CD14-positive monocyte (primary cell): ENCODE data around the gene CST9L. TPM values are rescaled to one million over a fixed set of nuclear protein-coding genes. Genes with fewer than 3 reads are reported as not detected.
A peak's percentile ranks its signal among the peaks of the same experiment; 100 is the strongest.

Experiments
- DNase-seq, 3 donors: peaks; one replicate each; pipeline ENCODE4 v3.0.0-alpha.2; 2011 to 2022
- H2AFZ ChIP-seq: 2 replicates; pipeline ENCODE4 v1.6.0; 2012; ENCODE audit warnings: mild to moderate bottlenecking, low read depth, low read length, inconsistent platforms; ENCODE audit not compliant: insufficient read depth, poor library complexity, severe bottlenecking
- H3K27ac ChIP-seq, 2 donors: 1 replicate in 1 of 2; 2 replicates in 1 of 2; pipeline ENCODE4 v1.5.1; 2012 to 2013; ENCODE audit warnings: low read length in 2 of 2, control low read depth in 1 of 2, inconsistent platforms in 1 of 2, low read depth in 1 of 2, mild to moderate bottlenecking in 1 of 2
- H3K27me3 ChIP-seq, 2 donors: one replicate each; pipeline versions ENCODE4 v1.6.0 to v1.6.1; 2011 to 2013; ENCODE audit warnings: low read length in 2 of 2; ENCODE audit not compliant: control insufficient read depth in 2 of 2, insufficient read depth in 2 of 2
- H3K36me3 ChIP-seq, 2 donors: replicated peaks in 1 of 2; 1 replicate in 1 of 2; 2 replicates in 1 of 2; pipeline versions ENCODE4 v1.5.1 to v1.6.1; 2012 to 2013; ENCODE audit warnings: low read length in 2 of 2, control low read depth in 1 of 2, inconsistent platforms in 1 of 2, mild to moderate bottlenecking in 1 of 2; ENCODE audit not compliant: insufficient read depth in 2 of 2, control insufficient read depth in 1 of 2
- H3K4me1 ChIP-seq, 2 donors: 1 replicate in 1 of 2; 2 replicates in 1 of 2; pipeline versions ENCODE4 v1.5.1 to v1.6.1; 2012 to 2013; ENCODE audit warnings: low read length in 2 of 2, control low read depth in 1 of 2, inconsistent platforms in 1 of 2, mild to moderate bottlenecking in 1 of 2, moderate library complexity in 1 of 2; ENCODE audit not compliant: insufficient read depth in 2 of 2, control insufficient read depth in 1 of 2
- H3K4me2 ChIP-seq: replicated peaks from 2 replicates; pipeline ENCODE3; 2012; ENCODE audit warnings: low read length, moderate library complexity, mild to moderate bottlenecking; ENCODE audit not compliant: poor library complexity, severe bottlenecking; ENCODE audit errors: extremely low read depth
- H3K4me3 ChIP-seq, 3 experiments: fragments of 200-600 bp in 1 of 3; sonication (generic) in 1 of 3; replicated peaks in 1 of 3; 1 replicate in 2 of 3; 2 replicates in 1 of 3; pipeline ENCODE4 v1.5.1; 2011 to 2013; ENCODE audit warnings: low read length in 3 of 3, mild to moderate bottlenecking in 3 of 3, control low read depth in 2 of 3, low read depth in 2 of 3, inconsistent platforms in 1 of 3, moderate library complexity in 1 of 3
- H3K79me2 ChIP-seq: 2 replicates; pipeline ENCODE4 v1.6.0; 2012; ENCODE audit warnings: mild to moderate bottlenecking, control low read depth, inconsistent platforms, low read length, moderate library complexity; ENCODE audit not compliant: insufficient read depth
- H3K9ac ChIP-seq: 2 replicates; pipeline ENCODE4 v1.6.0; 2017; ENCODE audit warnings: low read length, mild to moderate bottlenecking; ENCODE audit not compliant: insufficient read depth, poor library complexity, severe bottlenecking
- H3K9me3 ChIP-seq, 2 donors: replicated peaks in 1 of 2; 1 replicate in 1 of 2; 2 replicates in 1 of 2; pipeline versions ENCODE4 v1.5.1 to v1.6.1; 2012 to 2013; ENCODE audit warnings: low read length in 2 of 2, control low read depth in 1 of 2; ENCODE audit not compliant: control insufficient read depth in 1 of 2, insufficient read depth in 1 of 2
- H4K20me1 ChIP-seq: 2 replicates; pipeline ENCODE4 v1.6.0; 2012; ENCODE audit warnings: mild to moderate bottlenecking, low read length, control low read depth, moderate library complexity; ENCODE audit not compliant: insufficient read depth
- H3K27ac Mint-ChIP-seq, 7 donors: one replicate each; pipeline ENCODE4 v1.8.0; 2020; ENCODE audit warnings: mild to moderate bottlenecking in 7 of 7, mixed read lengths in 7 of 7, moderate library complexity in 6 of 7, inconsistent platforms in 2 of 7
- H3K27me3 Mint-ChIP-seq, 3 donors: one replicate each; pipeline ENCODE4 v1.8.0; 2021 to 2022; ENCODE audit warnings: low read depth in 3 of 3, mild to moderate bottlenecking in 3 of 3, mixed read lengths in 3 of 3, moderate library complexity in 3 of 3, inconsistent platforms in 1 of 3
- H3K36me3 Mint-ChIP-seq, 2 donors: one replicate each; pipeline ENCODE4 v1.8.0; 2020; ENCODE audit warnings: mixed read lengths in 2 of 2, inconsistent platforms in 1 of 2, mild to moderate bottlenecking in 1 of 2
- H3K4me1 Mint-ChIP-seq: one replicate; pipeline ENCODE4 v1.8.0; 2020; ENCODE audit warnings: mild to moderate bottlenecking, mixed read lengths
- H3K4me3 Mint-ChIP-seq, 2 donors: one replicate each; pipeline ENCODE4 v1.8.0; 2020; ENCODE audit warnings: mild to moderate bottlenecking in 2 of 2, mixed read lengths in 2 of 2, moderate library complexity in 1 of 2
- H3K9me3 Mint-ChIP-seq, 7 donors: one replicate each; pipeline ENCODE4 v1.8.0; 2020 to 2022; ENCODE audit warnings: mixed read lengths in 7 of 7, mild to moderate bottlenecking in 6 of 7, moderate library complexity in 6 of 7, inconsistent platforms in 2 of 7
- WGBS: methylation state at CpG from one replicate; pipeline ENCODE4 v1.1.5; 2013; ENCODE audit warnings: missing lambda C conversion rate; ENCODE audit not compliant: insufficient coverage; 5-methylcytosine and 5-hydroxymethylcytosine counted together
- intact Hi-C, 2 donors: fragments of 100-400 bp; cut with micrococcal nuclease; formaldehyde crosslinking; loops; one replicate each; pipeline versions ENCODE4 v1.15.0 to v1.15.1; 2023
- polyA plus RNA-seq, 3 donors: library from polyadenylated mRNA; depleted of rRNA in 1 of 3; unstranded in 2 of 3; stranded (reverse) in 1 of 3; fragments of 300-500 nt in 2 of 3; fragments of >200 nt in 1 of 3; fragmentation: Illumina TruSeq in 2 of 3; gene quantifications; 1 replicate in 2 of 3; 2 replicates in 1 of 3; pipeline ENCODE4 v1.2.3, GENCODE V29; 2012 to 2021
- TF ChIP-seq, protein P1 (sequence below): fragments of 200-600 bp; IDR thresholded peaks from one replicate; pipeline ENCODE4 v1.8.0; 2022; ENCODE audit warnings: antibody characterized with exemption, mild to moderate bottlenecking

Gene CST9L
- polyA plus RNA-seq, 3 donors: not detected

DNA sequence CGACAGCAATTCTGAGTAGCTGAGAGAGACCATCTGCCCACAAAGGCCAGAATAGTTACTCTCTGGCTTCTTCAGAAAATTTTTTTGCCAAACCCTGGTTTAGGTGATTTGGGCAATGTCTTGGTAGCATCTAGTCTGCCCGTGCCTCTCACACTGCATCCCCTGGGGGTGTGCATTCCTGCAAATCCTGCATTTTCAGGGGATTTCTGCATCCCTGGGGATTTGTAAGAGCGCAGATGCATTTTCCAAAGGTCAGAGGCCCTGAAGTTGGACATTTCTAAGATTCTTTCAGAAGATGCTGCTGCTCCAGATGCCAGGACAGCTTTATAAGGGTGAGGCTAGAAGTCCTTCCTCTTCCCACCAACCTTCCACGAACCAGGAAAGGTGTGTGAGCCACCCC is 33.4 kb upstream of the CST9L start:
- peaks cover 2 to 10% of the 10 kb centered on the region in 2 donors for H3K27me3 ChIP-seq
- H4K20me1 ChIP-seq: no peaks in the 10 kb centered on the region
- H3K9ac ChIP-seq: no peak overlapping the region
- peak overlapping the region in 3 of 7 donors; percentile 46 to 97 (median 60) for H3K27ac Mint-ChIP-seq
- H3K4me2 ChIP-seq: peak overlapping the region; percentile 68
- no peaks in the 10 kb centered on the region for H3K36me3 Mint-ChIP-seq
- H3K27ac ChIP-seq: peak overlapping the region; percentile 58 to 80
- no peaks in the 10 kb centered on the region for H3K9me3 ChIP-seq
- peaks cover 34 to 40% of the 10 kb centered on the region in 2 donors for H3K4me1 ChIP-seq
- peaks cover 6 to 17% (median 17%) of the 10 kb centered on the region in 3 donors for H3K27me3 Mint-ChIP-seq
- H3K4me3 ChIP-seq: peak overlapping the region in 1 of 3 experiments; percentile 63
- H2AFZ ChIP-seq: no peak overlapping the region
- DNase-seq: no peak
- H3K4me1 Mint-ChIP-seq: peaks cover 46% of the 10 kb centered on the region
- TF ChIP-seq, protein P1, sequence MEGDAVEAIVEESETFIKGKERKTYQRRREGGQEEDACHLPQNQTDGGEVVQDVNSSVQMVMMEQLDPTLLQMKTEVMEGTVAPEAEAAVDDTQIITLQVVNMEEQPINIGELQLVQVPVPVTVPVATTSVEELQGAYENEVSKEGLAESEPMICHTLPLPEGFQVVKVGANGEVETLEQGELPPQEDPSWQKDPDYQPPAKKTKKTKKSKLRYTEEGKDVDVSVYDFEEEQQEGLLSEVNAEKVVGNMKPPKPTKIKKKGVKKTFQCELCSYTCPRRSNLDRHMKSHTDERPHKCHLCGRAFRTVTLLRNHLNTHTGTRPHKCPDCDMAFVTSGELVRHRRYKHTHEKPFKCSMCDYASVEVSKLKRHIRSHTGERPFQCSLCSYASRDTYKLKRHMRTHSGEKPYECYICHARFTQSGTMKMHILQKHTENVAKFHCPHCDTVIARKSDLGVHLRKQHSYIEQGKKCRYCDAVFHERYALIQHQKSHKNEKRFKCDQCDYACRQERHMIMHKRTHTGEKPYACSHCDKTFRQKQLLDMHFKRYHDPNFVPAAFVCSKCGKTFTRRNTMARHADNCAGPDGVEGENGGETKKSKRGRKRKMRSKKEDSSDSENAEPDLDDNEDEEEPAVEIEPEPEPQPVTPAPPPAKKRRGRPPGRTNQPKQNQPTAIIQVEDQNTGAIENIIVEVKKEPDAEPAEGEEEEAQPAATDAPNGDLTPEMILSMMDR: no peak
- no peaks in the 10 kb centered on the region for H3K79me2 ChIP-seq
- no peak overlapping the region for H3K4me3 Mint-ChIP-seq
- no peaks in the 10 kb centered on the region for H3K9me3 Mint-ChIP-seq
- intact Hi-C loops: loop anchor here in 1 of 2 donors (2.0 to 5.0 kb wide), 2 partner anchors 61 to 234 kb away; no protein-coding TSS in a partner anchor
- 91% methylated on average over 4 of the region's 4 CpGs for WGBS
- no peaks in the 10 kb centered on the region for H3K36me3 ChIP-seq

DNA sequence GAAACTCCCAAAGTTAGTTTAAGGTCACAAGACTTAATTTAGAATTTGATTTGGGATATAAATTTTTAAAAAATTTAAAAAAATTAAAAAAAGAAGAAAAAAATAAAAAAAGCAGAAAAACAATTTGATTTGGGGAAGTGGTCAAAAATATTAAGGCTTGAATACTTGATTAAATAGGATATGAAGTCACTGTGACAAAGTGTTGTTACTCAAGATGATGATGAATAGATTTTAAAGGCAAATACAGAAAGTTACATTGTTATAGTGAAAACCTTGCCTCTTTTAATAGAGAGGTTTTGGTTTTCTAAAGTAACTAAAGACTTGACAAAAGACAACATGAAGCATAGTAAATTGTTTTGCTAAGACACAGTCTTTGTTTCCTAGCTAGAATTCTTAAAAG is 30.2 kb upstream of the CST9L start:
- intact Hi-C loops: no loop called here
- H4K20me1 ChIP-seq: no peaks in the 10 kb centered on the region
- H3K9me3 Mint-ChIP-seq: no peaks in the 10 kb centered on the region

More for the DNA sequence above, 30.2 kb upstream of the CST9L start:
- peaks cover 44% of the 10 kb centered on the region for H3K4me1 Mint-ChIP-seq
- Histone ChIP-seq H3K4me2 (peak overlapping the region; percentile 29), H3K27ac (no peak overlapping the region), H3K4me1 (peaks cover 29 to 37% of the 10 kb centered on the region in 2 donors), H3K4me3 (no peak overlapping the region), H3K36me3 (no peaks in the 10 kb centered on the region), H3K9ac (no peak overlapping the region), H2AFZ (no peak overlapping the region), H3K27me3 (peaks cover 2 to 10% of the 10 kb centered on the region in 2 donors), H3K9me3 (no peaks in the 10 kb centered on the region), H3K79me2 (no peaks in the 10 kb centered on the region)
- peak in 2 of 3 donors; percentile 52 to 60 for DNase-seq
- peaks cover 0 to 8% (median 2%) of the 10 kb centered on the region in 3 donors for H3K27me3 Mint-ChIP-seq
- H3K4me3 Mint-ChIP-seq: no peak overlapping the region
- peak overlapping the region in 6 of 7 donors; percentile 49 to 84 (median 58) for H3K27ac Mint-ChIP-seq
- TF ChIP-seq, protein P1: no peak
- H3K36me3 Mint-ChIP-seq: no peaks in the 10 kb centered on the region
